Measurements from ENCODE around the gene FOXP2. TPM values are rescaled to one million over a fixed set of nuclear protein-coding genes. Genes with fewer than 3 reads are reported as not detected.

Gene FOXP2
- total and polyA plus RNA-seq, 2 donors (not counting 1 experiment from before 2014, with no cell fraction given) = not detected

- Histone ChIP-seq H3K36me3 (replicated peaks in 1 of 2; ENCODE audit: control extremely low read depth in 1 of 2, control insufficient read depth in 1 of 2, extremely low read depth in 1 of 2, insufficient read depth in 2 of 2, low read length in 1 of 2) (no peaks in the 10 kb centered on the region), H4K20me1 (ENCODE audit: control insufficient read depth, insufficient read depth, low read length, poor library complexity, severe bottlenecking) (no peaks in the 10 kb centered on the region), H2AFZ (ENCODE audit: insufficient read depth, low read depth, low read length, poor library complexity, severe bottlenecking) (no peak overlapping the region), H3K9me3 (ENCODE audit: control extremely low read depth in 1 of 3, control insufficient read depth in 2 of 3, insufficient read depth in 1 of 3, low read length in 2 of 3) (no peaks in the 10 kb centered on the region), H3K4me2 (replicated peaks; ENCODE audit: low read depth, low read length, poor library complexity, severe bottlenecking) (no peak overlapping the region), H3K9ac (ENCODE audit: low read length) (no peak overlapping the region), H3K4me1 (ENCODE audit: control insufficient read depth in 2 of 2, insufficient read depth in 2 of 2, low read length in 2 of 2) (no peaks in the 10 kb centered on the region), H3K27ac (ENCODE audit: low read length in 2 of 2) (no peak overlapping the region), H3K4me3 (ENCODE audit: control extremely low read depth in 1 of 5, extremely low read depth in 1 of 5, insufficient read depth in 1 of 5, low read depth in 2 of 5, low read length in 4 of 5) (no peak overlapping the region), H3K27me3 (replicated peaks in 1 of 4; ENCODE audit: control extremely low read depth in 1 of 4, control insufficient read depth in 3 of 4, insufficient read depth in 4 of 4, low read length in 3 of 4) (no peaks in the 10 kb centered on the region), H3K79me2 (ENCODE audit: control insufficient read depth, insufficient read depth, low read length) (no peaks in the 10 kb centered on the region)
- DNase-seq (no peak), ATAC-seq (ENCODE audit: low read depth) (no peak)
- Mint-ChIP-seq H3K27ac (no peak overlapping the region), H3K4me3 (no peak overlapping the region), H3K27me3 (no peaks in the 10 kb centered on the region), H3K9me3 (ENCODE audit: insufficient read depth) (no peaks in the 10 kb centered on the region), H3K4me1 (no peaks in the 10 kb centered on the region)
- intact Hi-C loops (cut with micrococcal nuclease) = no loop called here
- TF ChIP-seq, protein P1, sequence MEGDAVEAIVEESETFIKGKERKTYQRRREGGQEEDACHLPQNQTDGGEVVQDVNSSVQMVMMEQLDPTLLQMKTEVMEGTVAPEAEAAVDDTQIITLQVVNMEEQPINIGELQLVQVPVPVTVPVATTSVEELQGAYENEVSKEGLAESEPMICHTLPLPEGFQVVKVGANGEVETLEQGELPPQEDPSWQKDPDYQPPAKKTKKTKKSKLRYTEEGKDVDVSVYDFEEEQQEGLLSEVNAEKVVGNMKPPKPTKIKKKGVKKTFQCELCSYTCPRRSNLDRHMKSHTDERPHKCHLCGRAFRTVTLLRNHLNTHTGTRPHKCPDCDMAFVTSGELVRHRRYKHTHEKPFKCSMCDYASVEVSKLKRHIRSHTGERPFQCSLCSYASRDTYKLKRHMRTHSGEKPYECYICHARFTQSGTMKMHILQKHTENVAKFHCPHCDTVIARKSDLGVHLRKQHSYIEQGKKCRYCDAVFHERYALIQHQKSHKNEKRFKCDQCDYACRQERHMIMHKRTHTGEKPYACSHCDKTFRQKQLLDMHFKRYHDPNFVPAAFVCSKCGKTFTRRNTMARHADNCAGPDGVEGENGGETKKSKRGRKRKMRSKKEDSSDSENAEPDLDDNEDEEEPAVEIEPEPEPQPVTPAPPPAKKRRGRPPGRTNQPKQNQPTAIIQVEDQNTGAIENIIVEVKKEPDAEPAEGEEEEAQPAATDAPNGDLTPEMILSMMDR (IDR thresholded peaks at IDR 0.05) = no peak
- no peak for TF ChIP-seq EZH2 (IDR thresholded peaks at IDR 0.05; ENCODE audit: borderline replicate concordance, insufficient read depth, low read depth, low read length, poor library complexity, severe bottlenecking)
- 80% methylated on average over 1 of the region's 7 CpGs for WGBS (ENCODE audit: insufficient coverage)
- CTCF ChIA-PET = no interaction called here
- POLR2A ChIA-PET = no interaction called here
Measured at GRCh38 chr7:114422507-114423501, 8.2 kb downstream of the FOXP2 start.

- no peak for DNase-seq
- 100% methylated on average over 1 of the region's 2 CpGs for WGBS (ENCODE audit: insufficient coverage)
- no peaks in the 10 kb centered on the region for H3K36me3 ChIP-seq (replicated peaks in 1 of 2; ENCODE audit: control extremely low read depth in 1 of 2, control insufficient read depth in 1 of 2, extremely low read depth in 1 of 2, insufficient read depth in 2 of 2, low read length in 1 of 2)
- no peaks in the 10 kb centered on the region for H3K9me3 Mint-ChIP-seq (ENCODE audit: insufficient read depth)
- POLR2A ChIA-PET = no interaction called here
- H3K4me3 ChIP-seq (ENCODE audit: control extremely low read depth in 1 of 5, extremely low read depth in 1 of 5, insufficient read depth in 1 of 5, low read depth in 2 of 5, low read length in 4 of 5) = no peak overlapping the region
- CTCF ChIA-PET = no interaction called here
- TF ChIP-seq, protein P1 (IDR thresholded peaks at IDR 0.05) = no peak
- TF ChIP-seq EZH2 (IDR thresholded peaks at IDR 0.05; ENCODE audit: borderline replicate concordance, insufficient read depth, low read depth, low read length, poor library complexity, severe bottlenecking) = no peak
- no peak overlapping the region for H3K27ac Mint-ChIP-seq
- ATAC-seq (ENCODE audit: low read depth) = no peak
- intact Hi-C loops (cut with micrococcal nuclease) = no loop called here
- no peak overlapping the region for H3K4me2 ChIP-seq (replicated peaks; ENCODE audit: low read depth, low read length, poor library complexity, severe bottlenecking)
- H3K9me3 ChIP-seq (ENCODE audit: control extremely low read depth in 1 of 3, control insufficient read depth in 2 of 3, insufficient read depth in 1 of 3, low read length in 2 of 3) = no peaks in the 10 kb centered on the region
- H3K9ac ChIP-seq (ENCODE audit: low read length) = no peak overlapping the region
- H3K27me3 ChIP-seq (replicated peaks in 1 of 4; ENCODE audit: control extremely low read depth in 1 of 4, control insufficient read depth in 3 of 4, insufficient read depth in 4 of 4, low read length in 3 of 4) = no peaks in the 10 kb centered on the region
- H4K20me1 ChIP-seq (ENCODE audit: control insufficient read depth, insufficient read depth, low read length, poor library complexity, severe bottlenecking) = no peaks in the 10 kb centered on the region
- no peaks in the 10 kb centered on the region for H3K27me3 Mint-ChIP-seq
- no peak overlapping the region for H3K4me3 Mint-ChIP-seq
- H2AFZ ChIP-seq (ENCODE audit: insufficient read depth, low read depth, low read length, poor library complexity, severe bottlenecking) = no peak overlapping the region
- no peak overlapping the region for H3K27ac ChIP-seq (ENCODE audit: low read length in 2 of 2)
- no peaks in the 10 kb centered on the region for H3K79me2 ChIP-seq (ENCODE audit: control insufficient read depth, insufficient read depth, low read length)
- H3K4me1 ChIP-seq (ENCODE audit: control insufficient read depth in 2 of 2, insufficient read depth in 2 of 2, low read length in 2 of 2) = no peaks in the 10 kb centered on the region
- H3K4me1 Mint-ChIP-seq = no peaks in the 10 kb centered on the region
Measured at GRCh38 chr7:114426382-114426781, 11.8 kb downstream of the FOXP2 start.

Data from B cell (primary cell).